GM19193 (cell line): ENCODE measurements around the gene LARGE1.

ENCODE experiments used
- POLR2A ChIP-seq: IDR thresholded peaks from 4 replicates; pipeline ENCODE4 v1.6.1; 2011; ENCODE audit not compliant: insufficient read depth, insufficient read length; ENCODE audit errors: extremely low read depth

LARGE1 gene

GRCh38 chr22:33648478-33648877, 271.8 kb downstream of the LARGE1 start:
- no peak for TF ChIP-seq POLR2A

GRCh38 chr22:33640900-33641299, 279.4 kb downstream of the LARGE1 start:
- no peak for TF ChIP-seq POLR2A

- no peak for TF ChIP-seq POLR2A
Measured at GRCh38 chr22:33639588-33640254, 280.6 kb downstream of the LARGE1 start.

- no peak for TF ChIP-seq POLR2A
Measured at GRCh38 chr22:33635766-33636165, 284.5 kb downstream of the LARGE1 start.

GRCh38 chr22:33631777-33632176, 288.5 kb downstream of the LARGE1 start:
- TF ChIP-seq POLR2A = no peak

- no peak for TF ChIP-seq POLR2A
Measured at GRCh38 chr22:33625959-33626358, 294.3 kb downstream of the LARGE1 start.

GRCh38 chr22:33620085-33620484, 300.2 kb downstream of the LARGE1 start:
- no peak for TF ChIP-seq POLR2A

- TF ChIP-seq POLR2A = no peak
Measured at GRCh38 chr22:33606504-33606903, 313.8 kb downstream of the LARGE1 start.

GRCh38 chr22:33605666-33606065, 314.6 kb downstream of the LARGE1 start:
- no peak for TF ChIP-seq POLR2A

- no peak for TF ChIP-seq POLR2A
Measured at GRCh38 chr22:33605221-33605620, 315.1 kb downstream of the LARGE1 start.

- TF ChIP-seq POLR2A = no peak
Measured at GRCh38 chr22:33601062-33601461, 319.2 kb downstream of the LARGE1 start.

GRCh38 chr22:33600595-33600994, 319.7 kb downstream of the LARGE1 start:
- no peak for TF ChIP-seq POLR2A

- no peak for TF ChIP-seq POLR2A
Measured at GRCh38 chr22:33600113-33600512, 320.2 kb downstream of the LARGE1 start.

GRCh38 chr22:33599596-33599995, 320.7 kb downstream of the LARGE1 start:
- TF ChIP-seq POLR2A = no peak

- no peak for TF ChIP-seq POLR2A
Measured at GRCh38 chr22:33598821-33599220, 321.5 kb downstream of the LARGE1 start.

GRCh38 chr22:33597274-33597985, 322.8 kb downstream of the LARGE1 start:
- no peak for TF ChIP-seq POLR2A
